ENCODE results near the gene DEFB132.
A peak's percentile ranks its signal among the peaks of the same experiment; 100 is the strongest.

DEFB132 gene

GRCh38 chr20:308427-309038 lies 51.0 kb downstream of the DEFB132 start:
- POLR2A ChIA-PET = interaction anchor here (1.0 to 3.0 kb wide), 2 partner anchors 8 to 10 kb away, joined by 6 to 17 read pairs; no protein-coding TSS in a partner anchor
- no peak overlapping the region for H3K4me3 ChIP-seq (ENCODE audit: low read depth, low read length)
- TF ChIP-seq CTCF (IDR thresholded peaks at IDR 0.05; ENCODE audit: insufficient read depth, low read length, missing control alignments) = no peak
- CTCF ChIA-PET = interaction anchor here (0.9 to 3.8 kb wide), 8 partner anchors 9 to 100 kb away, joined by 3 to 33 read pairs (median 4); partner anchors contain the start of genes SOX12 and ZCCHC3
- no peak for DNase-seq (ENCODE audit: low read depth, low spot score)

GRCh38 chr20:309306-309840 lies 51.8 kb downstream of the DEFB132 start:
- ChIA-PET POLR2A (interaction anchor here (1.0 to 3.0 kb wide), 4 partner anchors 9 to 15 kb away, joined by 6 to 17 read pairs (median 12); partner anchors contain the start of gene SOX12), CTCF (interaction anchor here (0.9 to 3.8 kb wide), 7 partner anchors 10 to 101 kb away, joined by 3 to 33 read pairs (median 4); partner anchors contain the start of genes SOX12 and ZCCHC3)
- TF ChIP-seq CTCF (IDR thresholded peaks at IDR 0.05; ENCODE audit: insufficient read depth, low read length, missing control alignments) = no peak
- H3K4me3 ChIP-seq (ENCODE audit: low read depth, low read length) = peak overlapping the region; percentile 57
- no peak for DNase-seq (ENCODE audit: low read depth, low spot score)

GRCh38 chr20:309841-310644 lies 52.5 kb downstream of the DEFB132 start:
- peak; percentile 95 for DNase-seq (ENCODE audit: low read depth, low spot score)
- H3K4me3 ChIP-seq (ENCODE audit: low read depth, low read length) = peak overlapping the region; percentile 57

GRCh38 chr20:310645-311044 lies 53.1 kb downstream of the DEFB132 start:
- CTCF ChIA-PET = interaction anchor here (1.2 to 3.8 kb wide), 3 partner anchors 12 to 44 kb away, joined by 3 to 33 read pairs (median 18); partner anchors contain the start of genes SOX12 and ZCCHC3
- H3K4me3 ChIP-seq (ENCODE audit: low read depth, low read length) = no peak overlapping the region
- POLR2A ChIA-PET = interaction anchor here (1.0 to 3.0 kb wide), 4 partner anchors 10 to 37 kb away, joined by 4 to 17 read pairs (median 12); partner anchors contain the start of gene SOX12
- TF ChIP-seq CTCF (IDR thresholded peaks at IDR 0.05; ENCODE audit: insufficient read depth, low read length, missing control alignments) = no peak
- no peak for DNase-seq (ENCODE audit: low read depth, low spot score)

More at GRCh38 chr20:309841-310644, 52.5 kb downstream of the DEFB132 start:
- TF ChIP-seq CTCF (IDR thresholded peaks at IDR 0.05; ENCODE audit: insufficient read depth, low read length, missing control alignments) = no peak
- ChIA-PET POLR2A (interaction anchor here (1.0 to 3.0 kb wide), 4 partner anchors 10 to 37 kb away, joined by 4 to 17 read pairs (median 12); partner anchors contain the start of gene SOX12), CTCF (interaction anchor here (0.9 to 3.8 kb wide), 5 partner anchors 10 to 44 kb away, joined by 3 to 33 read pairs (median 4); partner anchors contain the start of genes SOX12 and ZCCHC3)
